ENCODE measurements around the gene ATP9A. TPM values are rescaled to one million over a fixed set of nuclear protein-coding genes. Genes with fewer than 3 reads are reported as not detected.

Gene ATP9A
- total RNA-seq, 2 experiments from 2014 or later, result 0.11 to 0.19 TPM

- Mint-ChIP-seq H3K9me3 (no peaks in the 10 kb centered on the region), H3K27me3 (peaks cover 22% of the 10 kb centered on the region), H3K36me3 (ENCODE audit: low read depth) (no peaks in the 10 kb centered on the region), H3K27ac (no peak overlapping the region), H3K4me3 (no peak overlapping the region), H3K4me1 (ENCODE audit: low read depth) (peaks cover 9% of the 10 kb centered on the region)
- CTCF ChIA-PET, result no interaction called here
- H3K9me3 ChIP-seq (ENCODE audit: control insufficient read depth in 1 of 2, insufficient read depth in 1 of 2, low read length in 2 of 2), result peaks cover 0 to 12% of the 10 kb centered on the region in 2 experiments
- H3K27ac ChIP-seq (ENCODE audit: low read depth in 1 of 2, low read length in 2 of 2), result no peak overlapping the region
- no peak overlapping the region for H3K4me3 ChIP-seq (ENCODE audit: low read length)
- POLR2A ChIA-PET, result no interaction called here
- peaks cover 9 to 18% of the 10 kb centered on the region in 2 experiments for H3K27me3 ChIP-seq (ENCODE audit: control insufficient read depth in 1 of 2, insufficient read depth in 2 of 2, low read length in 2 of 2)
- no peaks in the 10 kb centered on the region for H3K36me3 ChIP-seq (ENCODE audit: insufficient read depth, low read length)
- TF ChIP-seq CTCF (IDR thresholded peaks at IDR 0.05), result no peak
- ATAC-seq (ENCODE audit: poor library complexity) (no peak), DNase-seq (no peak)
- intact Hi-C loops (cut with DNase I, micrococcal nuclease), result no loop called here
- peaks cover 10% of the 10 kb centered on the region for H3K4me1 ChIP-seq (ENCODE audit: insufficient read depth, low read length)
Observed at GRCh38 chr20:51763965-51764602, 4.1 kb downstream of the ATP9A start.

- POLR2A ChIA-PET, result no interaction called here
- Mint-ChIP-seq H3K27ac (no peak overlapping the region), H3K27me3 (peaks cover 10% of the 10 kb centered on the region), H3K9me3 (no peaks in the 10 kb centered on the region), H3K36me3 (ENCODE audit: low read depth) (no peaks in the 10 kb centered on the region), H3K4me1 (ENCODE audit: low read depth) (no peaks in the 10 kb centered on the region), H3K4me3 (no peak overlapping the region)
- Histone ChIP-seq H3K36me3 (ENCODE audit: insufficient read depth, low read length) (no peaks in the 10 kb centered on the region), H3K4me1 (ENCODE audit: insufficient read depth, low read length) (no peaks in the 10 kb centered on the region), H3K27ac (ENCODE audit: low read depth in 1 of 2, low read length in 2 of 2) (no peak overlapping the region), H3K4me3 (ENCODE audit: low read length) (no peak overlapping the region), H3K9me3 (ENCODE audit: control insufficient read depth in 1 of 2, insufficient read depth in 1 of 2, low read length in 2 of 2) (peaks cover 0 to 10% of the 10 kb centered on the region in 2 experiments), H3K27me3 (ENCODE audit: control insufficient read depth in 1 of 2, insufficient read depth in 2 of 2, low read length in 2 of 2) (peaks cover 0 to 4% of the 10 kb centered on the region in 2 experiments)
- no peak for DNase-seq
- intact Hi-C loops (cut with DNase I, micrococcal nuclease), result no loop called here
- no peak for ATAC-seq (ENCODE audit: poor library complexity)
- CTCF ChIA-PET, result no interaction called here
- TF ChIP-seq CTCF (IDR thresholded peaks at IDR 0.05), result no peak
Observed at GRCh38 chr20:51760905-51761546, 7.2 kb downstream of the ATP9A start.

GRCh38 chr20:51759769-51760510 lies 8.2 kb downstream of the ATP9A start:
- Histone ChIP-seq H3K27me3 (ENCODE audit: control insufficient read depth in 1 of 2, insufficient read depth in 2 of 2, low read length in 2 of 2) (peaks cover 0 to 4% of the 10 kb centered on the region in 2 experiments), H3K27ac (ENCODE audit: low read depth in 1 of 2, low read length in 2 of 2) (no peak overlapping the region), H3K4me3 (ENCODE audit: low read length) (no peak overlapping the region), H3K4me1 (ENCODE audit: insufficient read depth, low read length) (no peaks in the 10 kb centered on the region), H3K36me3 (ENCODE audit: insufficient read depth, low read length) (no peaks in the 10 kb centered on the region), H3K9me3 (ENCODE audit: control insufficient read depth in 1 of 2, insufficient read depth in 1 of 2, low read length in 2 of 2) (peaks cover 0 to 10% of the 10 kb centered on the region in 2 experiments)
- DNase-seq (no peak), ATAC-seq (ENCODE audit: poor library complexity) (no peak)
- intact Hi-C loops (cut with DNase I, micrococcal nuclease), result no loop called here
- Mint-ChIP-seq H3K36me3 (ENCODE audit: low read depth) (no peaks in the 10 kb centered on the region), H3K4me1 (ENCODE audit: low read depth) (no peaks in the 10 kb centered on the region), H3K9me3 (no peaks in the 10 kb centered on the region), H3K27ac (no peak overlapping the region), H3K27me3 (peaks cover 8% of the 10 kb centered on the region), H3K4me3 (no peak overlapping the region)
- ChIA-PET CTCF (no interaction called here), POLR2A (no interaction called here)
- no peak for TF ChIP-seq CTCF (IDR thresholded peaks at IDR 0.05)

Data from CD4-positive, alpha-beta T cell (primary cell).